Measurements from ENCODE around the gene TSPAN3.

The TSPAN3 gene

DNA sequence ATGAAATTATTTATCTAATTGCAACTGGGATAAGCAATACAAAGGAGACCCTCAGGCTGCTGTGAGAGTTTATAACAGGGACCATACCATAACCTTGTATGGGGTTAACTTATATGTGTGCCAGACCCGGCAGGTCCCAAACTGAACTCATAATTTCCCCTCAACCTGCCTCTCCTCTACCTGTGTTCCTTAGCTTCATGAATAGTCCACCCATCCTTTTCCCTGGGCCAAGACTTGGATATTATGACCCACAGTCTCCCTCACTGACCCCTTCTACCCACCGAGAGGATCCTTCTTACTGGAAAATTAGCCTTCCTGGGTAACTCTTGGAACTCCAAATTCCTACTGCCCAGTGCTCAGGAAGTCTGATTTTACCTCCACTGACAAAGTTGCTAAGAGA, 3.4 kb upstream of the TSPAN3 start:
- no peak for TF ChIP-seq CTCF (IDR thresholded peaks at IDR 0.05; ENCODE audit: borderline replicate concordance, insufficient read depth, low read depth, low read length)
- no peak overlapping the region for H3K4me3 ChIP-seq (ENCODE audit: low read depth, low read length)

DNA sequence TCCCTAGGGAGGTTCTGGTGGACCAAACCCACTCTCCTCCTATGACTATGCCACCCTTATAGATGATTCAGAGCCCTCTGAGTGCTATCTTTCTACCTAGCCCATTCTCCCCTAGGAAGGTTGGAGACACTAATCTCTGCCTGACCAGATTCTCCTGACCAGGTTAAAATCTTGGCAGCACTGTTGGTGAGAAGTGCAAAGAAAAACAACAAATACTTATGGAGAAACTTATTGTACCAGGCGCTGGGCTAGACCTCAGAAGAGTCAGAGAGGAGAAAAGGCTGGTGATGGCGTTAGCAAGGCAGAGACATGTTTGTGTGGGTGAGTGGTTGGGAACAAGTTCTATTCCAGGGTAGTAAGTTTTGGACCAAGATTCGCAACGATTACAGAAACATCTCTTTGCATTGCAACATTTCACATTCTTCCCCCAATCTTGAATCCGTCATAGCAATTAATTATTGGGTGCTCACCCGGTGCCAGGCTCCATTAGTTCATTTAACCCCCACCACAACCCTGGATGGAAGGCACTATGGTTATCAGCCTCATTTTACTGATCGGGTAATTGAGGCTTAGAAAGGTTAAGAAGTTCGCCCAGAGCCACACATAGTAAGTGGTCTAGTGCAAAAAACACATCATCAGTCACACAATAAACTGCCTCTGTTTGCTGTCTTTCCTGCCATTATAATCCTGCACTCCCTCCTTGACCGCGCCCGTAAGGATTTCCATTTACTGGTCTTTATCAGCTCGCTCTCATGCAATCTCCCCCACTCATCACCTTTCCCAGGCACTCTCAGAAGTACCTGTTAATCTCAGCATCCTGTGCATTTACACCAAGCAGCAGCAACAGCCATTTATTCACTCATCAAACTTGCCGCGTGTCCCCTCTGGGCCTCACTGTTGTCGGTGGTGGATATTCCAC, 655 bp upstream of the TSPAN3 start:
- TF ChIP-seq CTCF (IDR thresholded peaks at IDR 0.05; ENCODE audit: borderline replicate concordance, insufficient read depth, low read depth, low read length) = no peak
- H3K4me3 ChIP-seq (ENCODE audit: low read depth, low read length) = no peak overlapping the region

- no peak for TF ChIP-seq CTCF (IDR thresholded peaks at IDR 0.05; ENCODE audit: borderline replicate concordance, insufficient read depth, low read depth, low read length)
- peak overlapping the region; percentile 87 for H3K4me3 ChIP-seq (ENCODE audit: low read depth, low read length)
Measured at GRCh38 chr15:77070180-77070494, 772 bp downstream of the TSPAN3 start.

- TF ChIP-seq CTCF (IDR thresholded peaks at IDR 0.05; ENCODE audit: borderline replicate concordance, insufficient read depth, low read depth, low read length) = no peak
- H3K4me3 ChIP-seq (ENCODE audit: low read depth, low read length) = peak overlapping the region; percentile 87
Measured at GRCh38 chr15:77069521-77070121, 1.3 kb downstream of the TSPAN3 start.

GRCh38 chr15:77068633-77069032, 2.3 kb downstream of the TSPAN3 start:
- TF ChIP-seq CTCF (IDR thresholded peaks at IDR 0.05; ENCODE audit: borderline replicate concordance, insufficient read depth, low read depth, low read length) = no peak
- H3K4me3 ChIP-seq (ENCODE audit: low read depth, low read length) = no peak overlapping the region

DNA sequence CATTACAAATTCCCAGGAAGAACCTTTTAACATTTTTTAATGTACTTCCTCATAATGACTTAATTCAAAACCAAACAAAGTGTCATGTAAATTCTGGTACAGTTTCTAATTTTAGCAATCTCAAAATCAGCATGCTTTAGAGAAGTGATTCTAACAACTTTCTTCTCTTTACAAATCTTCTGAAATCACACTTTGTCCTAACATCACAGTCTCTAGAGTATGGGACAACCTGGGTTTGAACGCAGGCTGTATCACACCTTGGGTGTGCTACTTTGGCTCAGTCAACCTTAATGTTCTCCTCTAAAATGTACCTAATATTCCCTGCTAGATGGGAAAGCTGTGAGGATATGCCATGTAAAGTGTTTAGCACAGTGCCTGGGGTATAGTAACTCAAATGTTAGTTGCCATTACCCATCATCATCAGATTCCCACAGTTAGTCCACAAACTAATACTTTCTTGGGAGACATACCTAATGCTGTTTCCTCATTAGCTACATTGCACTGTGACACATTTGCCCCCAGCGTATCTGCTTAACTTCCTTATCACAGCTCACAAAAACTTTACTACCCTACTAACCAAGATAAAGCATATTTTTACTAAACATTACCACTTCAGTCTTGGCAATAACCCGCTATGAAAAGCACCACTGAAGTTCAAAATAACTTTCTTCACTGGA, 3.1 kb downstream of the TSPAN3 start:
- H3K4me3 ChIP-seq (ENCODE audit: low read depth, low read length) = peak overlapping the region; percentile 19
- TF ChIP-seq CTCF (IDR thresholded peaks at IDR 0.05; ENCODE audit: borderline replicate concordance, insufficient read depth, low read depth, low read length) = no peak
